ENCODE results near the gene PDE4DIP. TPM values are rescaled to one million over a fixed set of nuclear protein-coding genes. Genes with fewer than 3 reads are reported as not detected.
"Not testable (repeated sequence)": the region's sequence is repeated elsewhere in the genome, so short reads cannot be mapped to it uniquely, and the experiment has no call there.

Gene PDE4DIP
- total RNA-seq, 1 donor from 2014 or later = 173 TPM

- DNase-seq (ENCODE audit: low read depth) = not testable (repeated sequence)
These were observed 30.5 kb downstream of the PDE4DIP start for GRCh38 chr1:148874408-148875388.

GRCh38 chr1:148879812-148880416 lies 35.7 kb downstream of the PDE4DIP start:
- DNase-seq (ENCODE audit: low read depth) = not testable (repeated sequence)

GRCh38 chr1:148881261-148881660 lies 37.0 kb downstream of the PDE4DIP start:
- not testable (repeated sequence) for DNase-seq (ENCODE audit: low read depth)

- DNase-seq (ENCODE audit: low read depth) = not testable (repeated sequence)
These were observed 41.0 kb downstream of the PDE4DIP start for GRCh38 chr1:148885219-148885618.

- DNase-seq (ENCODE audit: low read depth) = not testable (repeated sequence)
These were observed 42.1 kb downstream of the PDE4DIP start for GRCh38 chr1:148886293-148886692.

GRCh38 chr1:148888597-148888996 lies 44.4 kb downstream of the PDE4DIP start:
- not testable (repeated sequence) for DNase-seq (ENCODE audit: low read depth)

- not testable (repeated sequence) for DNase-seq (ENCODE audit: low read depth)
These were observed 45.2 kb downstream of the PDE4DIP start for GRCh38 chr1:148889267-148890074.

- not testable (repeated sequence) for DNase-seq (ENCODE audit: low read depth)
These were observed 45.9 kb downstream of the PDE4DIP start for GRCh38 chr1:148890075-148890568.

- not testable (repeated sequence) for DNase-seq (ENCODE audit: low read depth)
These were observed 50.4 kb downstream of the PDE4DIP start for GRCh38 chr1:148894360-148895352.

GRCh38 chr1:148900026-148900425 lies 55.8 kb downstream of the PDE4DIP start:
- DNase-seq (ENCODE audit: low read depth) = not testable (repeated sequence)

GRCh38 chr1:148900691-148901090 lies 56.5 kb downstream of the PDE4DIP start:
- not testable (repeated sequence) for DNase-seq (ENCODE audit: low read depth)

- not testable (repeated sequence) for DNase-seq (ENCODE audit: low read depth)
These were observed 57.1 kb downstream of the PDE4DIP start for GRCh38 chr1:148901150-148901952.

- not testable (repeated sequence) for DNase-seq (ENCODE audit: low read depth)
These were observed 57.7 kb downstream of the PDE4DIP start for GRCh38 chr1:148901953-148902341.

- DNase-seq (ENCODE audit: low read depth) = not testable (repeated sequence)
These were observed 65.1 kb downstream of the PDE4DIP start for GRCh38 chr1:148909219-148909826.

- not testable (repeated sequence) for DNase-seq (ENCODE audit: low read depth)
These were observed 67.2 kb downstream of the PDE4DIP start for GRCh38 chr1:148911303-148911928.

GRCh38 chr1:148916222-148916621 lies 72.0 kb downstream of the PDE4DIP start:
- not testable (repeated sequence) for DNase-seq (ENCODE audit: low read depth)

GRCh38 chr1:148916695-148917348 lies 72.6 kb downstream of the PDE4DIP start:
- not testable (repeated sequence) for DNase-seq (ENCODE audit: low read depth)
